IMR-90 (cell line): ENCODE results near the gene CD96. TPM values are rescaled to one million over a fixed set of nuclear protein-coding genes. Genes with fewer than 3 reads are reported as not detected.
A peak's percentile ranks its signal among the peaks of the same experiment; 100 is the strongest.

ENCODE experiments used
- ATAC-seq: fragments of 200-7000 bp; cut with Tn5 transposase; 2 replicates; pipeline ENCODE4 v1.9.1; 2020; ENCODE audit warnings: low read depth, mild to moderate bottlenecking, moderate library complexity
- BruUV-seq: library from RNA; stranded (reverse); fragments of 400-500 nt; replicated peaks from 2 replicates; lab custom pipeline; 2021; lab: Mats Ljungman, UMichigan
- CTCF ChIA-PET: fragments of 300-600 bp; formaldehyde crosslinking; extraction: SDS; loops from one replicate; lab custom pipeline; 2021; ENCODE audit warnings: antibody characterized with exemption; lab: Yijun Ruan, JAX
- POLR2A ChIA-PET: fragments of 300-600 bp; sonication (Branson Sonifier 250); formaldehyde crosslinking; loops from one replicate; lab custom pipeline; 2022; ENCODE audit warnings: antibody characterized with exemption; ENCODE audit not compliant: unreplicated experiment; lab: Charles Lee
- DNase-seq: peaks from one replicate; pipeline ENCODE4 v3.0.0; 2013
- H2AFZ ChIP-seq: replicated peaks from 2 replicates; pipeline ENCODE3; 2013; ENCODE audit warnings: low read length, mild to moderate bottlenecking; ENCODE audit not compliant: poor library complexity
- H2AK5ac ChIP-seq: 2 replicates; pipeline ENCODE4 v1.6.1; 2013; ENCODE audit warnings: low read depth, low read length, inconsistent platforms
- H2AK9ac ChIP-seq: replicated peaks from 2 replicates; pipeline ENCODE3; 2013; ENCODE audit warnings: mild to moderate bottlenecking, low read depth, low read length, moderate library complexity; ENCODE audit not compliant: poor library complexity
- H2BK120ac ChIP-seq: 2 replicates; pipeline ENCODE4 v1.6.1; 2013; ENCODE audit warnings: low read depth, low read length, inconsistent platforms
- H2BK15ac ChIP-seq: 3 replicates; pipeline ENCODE4 v1.6.1; 2013; ENCODE audit warnings: low read depth, low read length, inconsistent platforms
- H2BK20ac ChIP-seq: 2 replicates; pipeline ENCODE4 v1.6.1; 2013; ENCODE audit warnings: low read depth, mild to moderate bottlenecking, inconsistent platforms, low read length, moderate library complexity
- H2BK5ac ChIP-seq: 2 replicates; pipeline ENCODE4 v1.6.1; 2013; ENCODE audit warnings: mild to moderate bottlenecking, low read depth, low read length, inconsistent platforms; ENCODE audit not compliant: poor library complexity, severe bottlenecking
- H3K14ac ChIP-seq: replicated peaks from 2 replicates; pipeline ENCODE4 v1.6.1; 2013; ENCODE audit warnings: low read depth, low read length, inconsistent platforms
- H3K18ac ChIP-seq: 2 replicates; pipeline ENCODE4 v1.6.1; 2013; ENCODE audit warnings: low read depth, low read length, control low read depth
- H3K23ac ChIP-seq: 2 replicates; pipeline ENCODE4 v1.6.1; 2013; ENCODE audit warnings: low read depth, low read length, inconsistent platforms
- H3K27ac ChIP-seq: 2 replicates; pipeline ENCODE4 v1.5.1; 2013; ENCODE audit warnings: mild to moderate bottlenecking, control low read depth, low read length; ENCODE audit not compliant: insufficient read depth
- H3K27me3 ChIP-seq: 2 replicates; pipeline ENCODE4 v1.6.1; 2013; ENCODE audit warnings: low read length; ENCODE audit not compliant: control insufficient read depth, insufficient read depth
- H3K36me3 ChIP-seq: 2 replicates; pipeline ENCODE4 v1.6.1; 2013; ENCODE audit warnings: low read length, mixed read lengths; ENCODE audit not compliant: control insufficient read depth, insufficient read depth
- H3K4ac ChIP-seq: 2 replicates; pipeline ENCODE4 v1.6.1; 2013; ENCODE audit warnings: low read depth, low read length, inconsistent platforms
- H3K4me1 ChIP-seq: 2 replicates; pipeline ENCODE4 v1.6.1; 2013; ENCODE audit warnings: low read length, mixed read lengths; ENCODE audit not compliant: control insufficient read depth, insufficient read depth
- H3K4me2 ChIP-seq: 2 replicates; pipeline ENCODE4 v1.6.1; 2013; ENCODE audit warnings: low read depth, mild to moderate bottlenecking, control low read depth, low read length, moderate library complexity
- H3K4me3 ChIP-seq: 2 replicates; pipeline ENCODE4 v1.5.1; 2013; ENCODE audit warnings: low read depth, mild to moderate bottlenecking, control low read depth, low read length, moderate library complexity; ENCODE audit not compliant: insufficient read depth
- H3K56ac ChIP-seq: 2 replicates; pipeline ENCODE4 v1.6.1; 2013; ENCODE audit warnings: low read length, inconsistent platforms; ENCODE audit not compliant: insufficient read depth; ENCODE audit errors: extremely low read depth
- H3K79me1 ChIP-seq, 2 experiments: 2 replicates each; pipeline ENCODE4 v1.6.1; 2013; ENCODE audit warnings: low read length in 2 of 2, inconsistent platforms in 1 of 2, low read depth in 1 of 2
- H3K9ac ChIP-seq: 2 replicates; pipeline ENCODE4 v1.6.1; 2013; ENCODE audit warnings: low read depth, low read length, control low read depth
- H3K9me1 ChIP-seq: 2 replicates; pipeline ENCODE4 v1.6.1; 2013; ENCODE audit warnings: low read length, inconsistent platforms; ENCODE audit not compliant: insufficient read depth
- H3K9me3 ChIP-seq: 2 replicates; pipeline ENCODE4 v1.6.1; 2013; ENCODE audit warnings: low read length; ENCODE audit not compliant: control insufficient read depth, insufficient read depth
- H4K20me1 ChIP-seq: 2 replicates; pipeline ENCODE4 v1.6.1; 2013; ENCODE audit warnings: low read length, inconsistent platforms; ENCODE audit not compliant: insufficient read depth
- H4K5ac ChIP-seq: 2 replicates; pipeline ENCODE4 v1.6.1; 2013; ENCODE audit warnings: mild to moderate bottlenecking, low read depth, low read length, control low read depth
- H4K8ac ChIP-seq, 2 experiments: 2 replicates each; pipeline ENCODE4 v1.6.1; 2013; ENCODE audit warnings: low read depth in 2 of 2, low read length in 2 of 2, control low read depth in 1 of 2, inconsistent platforms in 1 of 2
- H4K91ac ChIP-seq: 2 replicates; pipeline ENCODE4 v1.6.1; 2013; ENCODE audit warnings: low read depth, low read length, inconsistent platforms; ENCODE audit not compliant: insufficient read depth
- BHLHE40 ChIP-seq: fragments of 150-350 bp; IDR thresholded peaks from 2 replicates; pipeline ENCODE4 v1.6.1; 2016; ENCODE audit warnings: mild to moderate bottlenecking, low read depth, low read length
- CEBPB ChIP-seq: IDR thresholded peaks from 2 replicates; pipeline ENCODE4 v1.6.1; 2012; ENCODE audit warnings: low read depth, low read length, improper control_type of control experiment
- CHD1 ChIP-seq: IDR thresholded peaks from 2 replicates; pipeline ENCODE4 v1.6.1; 2012; ENCODE audit warnings: low read depth, low read length, improper control_type of control experiment
- CTCF ChIP-seq: conservative IDR thresholded peaks from 2 replicates; pipeline ENCODE4 v1.5.1; 2012; ENCODE audit warnings: mild to moderate bottlenecking, low read depth, low read length, improper control_type of control experiment
- ELK1 ChIP-seq: fragments of 150-350 bp; IDR thresholded peaks from 2 replicates; pipeline ENCODE4 v1.6.1; 2016; ENCODE audit warnings: low read depth, mild to moderate bottlenecking, low read length, moderate library complexity, borderline replicate concordance
- FOS ChIP-seq: fragments of 150-350 bp; IDR thresholded peaks from 2 replicates; pipeline ENCODE4 v1.6.1; 2016; ENCODE audit warnings: low read depth, low read length
- MAFK ChIP-seq: IDR thresholded peaks from 2 replicates; pipeline ENCODE4 v1.6.1; 2012; ENCODE audit warnings: low read depth, low read length, improper control_type of control experiment
- MXI1 ChIP-seq: IDR thresholded peaks from 2 replicates; pipeline ENCODE4 v1.6.1; 2012; ENCODE audit warnings: low read depth, mild to moderate bottlenecking, low read length, moderate library complexity, borderline replicate concordance
- RAD21 ChIP-seq: IDR thresholded peaks from 2 replicates; pipeline ENCODE4 v1.6.1; 2012; ENCODE audit warnings: low read length, improper control_type of control experiment
- RCOR1 ChIP-seq: IDR thresholded peaks from 2 replicates; pipeline ENCODE4 v1.6.1; 2012; ENCODE audit warnings: mild to moderate bottlenecking, low read length, improper control_type of control experiment; ENCODE audit not compliant: insufficient replicate concordance
- SMC3 ChIP-seq: fragments of 150-350 bp; IDR thresholded peaks from 2 replicates; pipeline ENCODE4 v1.6.1; 2016; ENCODE audit warnings: low read depth, mild to moderate bottlenecking, antibody characterized with exemption, low read length, moderate library complexity
- WGBS, 2 experiments: methylation state at CpG; one replicate each; pipeline versions ENCODE4 v1.1.5 to v1.1.7; 2013; ENCODE audit warnings: missing lambda C conversion rate in 2 of 2; ENCODE audit not compliant: insufficient read length in 1 of 2; ENCODE audit errors: extremely low coverage in 2 of 2; 5-methylcytosine and 5-hydroxymethylcytosine counted together
- dilution Hi-C: fragments of 300-500 bp; cut with HindIII; formaldehyde crosslinking; loops from one replicate; pipeline ENCODE4 v1.14.3; 2018; ENCODE audit warnings: low sequenced_read_pairs; ENCODE audit not compliant: unreplicated experiment
- in situ Hi-C: fragments of 300-500 bp; cut with MboI; formaldehyde crosslinking; loops from 3 replicates; pipeline ENCODE4 v1.14.3; 2019; ENCODE audit warnings: low sequenced_read_pairs, inconsistent platforms, mixed read lengths
- intact Hi-C: fragments of 100-400 bp; cut with micrococcal nuclease; formaldehyde crosslinking; loops from 2 replicates; pipeline ENCODE4 v1.10.0; 2022
- polyA plus RNA-seq, 3 experiments: library from polyadenylated mRNA; depleted of rRNA; stranded (reverse); fragments of >200 nt; gene quantifications; 2 replicates each; pipeline ENCODE4 v1.2.3, GENCODE V29; 2012; ENCODE audit warnings: low replicate concordance in 1 of 3
- total RNA-seq: library from RNA; depleted of rRNA; stranded (reverse); fragments of >200 nt; gene quantifications from 2 replicates; pipeline ENCODE4 v1.2.3, GENCODE V29; 2012

CD96 gene
- total and polyA plus RNA-seq, 2 of the 4 experiments (the other 2 are of a cell fraction), result 0.05 to 0.18 TPM

GRCh38 chr3:111577798-111578685, 36.0 kb downstream of the CD96 start:
- Histone ChIP-seq H3K27ac (no peak overlapping the region), H3K9me1 (no peaks in the 10 kb centered on the region), H3K14ac (peak overlapping the region; percentile 73), H3K9ac (no peak overlapping the region), H4K8ac (peak overlapping the region in 1 of 2 experiments; percentile 20; a peak in 2 of 4 replicates), H2BK5ac (no peak overlapping the region), H3K79me1 (no peaks in the 10 kb centered on the region), H2BK20ac (peak overlapping the region; percentile 47; the same call in 1 of the 2 replicates), H2BK15ac (peak overlapping the region; percentile 8; the same call in 1 of the 3 replicates), H3K56ac (no peak overlapping the region), H3K4me1 (peaks cover 3% of the 10 kb centered on the region), H3K9me3 (no peaks in the 10 kb centered on the region), H3K23ac (no peak overlapping the region), H2AFZ (peak overlapping the region; percentile 64), H3K27me3 (no peaks in the 10 kb centered on the region), H2AK5ac (no peak overlapping the region), H4K5ac (no peak overlapping the region), H3K4ac (peak overlapping the region; percentile 33; the same call in 1 of the 2 replicates), H3K4me2 (no peak overlapping the region), H2AK9ac (peak overlapping the region; percentile 29), H3K36me3 (no peaks in the 10 kb centered on the region), H4K91ac (peak overlapping the region; percentile 27; the same call in 1 of the 2 replicates), H3K18ac (no peak overlapping the region), H2BK120ac (peak overlapping the region; percentile 45), H4K20me1 (no peaks in the 10 kb centered on the region), H3K4me3 (no peak overlapping the region)
- ChIA-PET POLR2A (no interaction called here), CTCF (interaction anchor here (0.5 to 2.6 kb wide), 16 partner anchors 9 to 430 kb away, joined by 3 to 29 read pairs (median 5); no protein-coding TSS in a partner anchor)
- peak; percentile 87 for TF ChIP-seq SMC3
- no peak for TF ChIP-seq FOS
- peak; percentile 95 for TF ChIP-seq RAD21
- no peak for TF ChIP-seq ELK1
- no peak for TF ChIP-seq RCOR1
- 0 out of 2 replicates have a peak, but pooled peaks have one; percentile 2 for TF ChIP-seq CEBPB
- TF ChIP-seq CHD1, result no peak
- TF ChIP-seq BHLHE40, result no peak
- 0 out of 2 replicates have a peak, but pooled peaks have one; percentile 13 for TF ChIP-seq MAFK
- TF ChIP-seq MXI1, result no peak
- peak; percentile 89 for TF ChIP-seq CTCF
- no CpG with 5 or more reads among the region's 4 CpGs for WGBS, 2 experiments
- in situ Hi-C loops, result loop anchor here (5.0 to 25.0 kb wide), 4 partner anchors 114 to 384 kb away; partner anchors contain the start of gene PHLDB2
- ATAC-seq (peak; percentile 94), DNase-seq (peak; percentile 93)
- intact Hi-C loops, result loop anchor here (1.0 to 10.0 kb wide), 5 partner anchors 41 to 387 kb away; no protein-coding TSS in a partner anchor
- dilution Hi-C loops, result no loop called here
- BruUV-seq, result no TSS peak
